ENCODE measurements around the gene YKT6.

The YKT6 gene

GRCh38 chr7:44246396-44247113 lies 45.8 kb downstream of the YKT6 start:
- H3K18ac ChIP-seq (ENCODE audit: low read depth in 1 of 2, low read length in 2 of 2), result no peak overlapping the region
- no peak overlapping the region for H3K4me2 ChIP-seq (ENCODE audit: low read length, poor library complexity, severe bottlenecking)
- H4K8ac ChIP-seq (ENCODE audit: low read length), result no peak overlapping the region
- no peak overlapping the region for H2BK12ac ChIP-seq (ENCODE audit: low read length in 2 of 2)
- no peak overlapping the region for H2BK5ac ChIP-seq (ENCODE audit: low read depth, low read length, poor library complexity, severe bottlenecking)
- no peaks in the 10 kb centered on the region for H3K36me3 ChIP-seq (ENCODE audit: control insufficient read depth in 1 of 2, insufficient read depth in 2 of 2, low read depth in 1 of 2, low read length in 2 of 2)
- no peak overlapping the region for H2BK120ac ChIP-seq (ENCODE audit: low read depth, low read length)
- H3K9me3 ChIP-seq (ENCODE audit: control insufficient read depth, low read length), result no peaks in the 10 kb centered on the region
- no peak overlapping the region for H3K23ac ChIP-seq (ENCODE audit: low read length in 2 of 2)
- H3K27ac ChIP-seq (ENCODE audit: low read length, poor library complexity, severe bottlenecking), result no peak overlapping the region
- no peak overlapping the region for H2AFZ ChIP-seq (ENCODE audit: low read depth, low read length)
- H2AK5ac ChIP-seq (ENCODE audit: low read length, severe bottlenecking), result no peak overlapping the region
- DNase-seq, result no peak
- no peak overlapping the region for H3K4ac ChIP-seq (ENCODE audit: low read depth in 1 of 2, low read length in 2 of 2)
- WGBS, result 88% methylated on average over 7 of the region's 7 CpGs
- no peaks in the 10 kb centered on the region for H3K79me1 ChIP-seq (replicated peaks; ENCODE audit: low read length, poor library complexity, severe bottlenecking)
- H3K4me1 ChIP-seq (ENCODE audit: control insufficient read depth, insufficient read depth, low read depth, low read length), result peaks cover 1% of the 10 kb centered on the region
- no peak overlapping the region for H2BK15ac ChIP-seq (ENCODE audit: low read depth, poor library complexity, severe bottlenecking)
- H3K9ac ChIP-seq (ENCODE audit: low read length), result no peak overlapping the region
- no peak overlapping the region for H3K4me3 ChIP-seq (ENCODE audit: insufficient read depth in 1 of 2, low read depth in 1 of 2, low read length in 2 of 2)
- peak overlapping the region; percentile 67 for H4K91ac ChIP-seq (ENCODE audit: low read length)
- peaks cover 6 to 17% of the 10 kb centered on the region in 2 experiments for H3K27me3 ChIP-seq (ENCODE audit: control insufficient read depth in 1 of 2, insufficient read depth in 1 of 2, low read length in 2 of 2)
- no peak overlapping the region for H3K14ac ChIP-seq (ENCODE audit: low read length in 2 of 2)

GRCh38 chr7:44247868-44248651 lies 47.3 kb downstream of the YKT6 start:
- no peaks in the 10 kb centered on the region for H3K36me3 ChIP-seq (ENCODE audit: control insufficient read depth in 1 of 2, insufficient read depth in 2 of 2, low read depth in 1 of 2, low read length in 2 of 2)

GRCh38 chr7:44249639-44250234 lies 49.0 kb downstream of the YKT6 start:
- Histone ChIP-seq H4K8ac (ENCODE audit: low read length) (no peak overlapping the region), H3K14ac (ENCODE audit: low read length in 2 of 2) (no peak overlapping the region), H3K79me1 (replicated peaks; ENCODE audit: low read length, poor library complexity, severe bottlenecking) (no peaks in the 10 kb centered on the region), H3K36me3 (ENCODE audit: control insufficient read depth in 1 of 2, insufficient read depth in 2 of 2, low read depth in 1 of 2, low read length in 2 of 2) (no peaks in the 10 kb centered on the region), H3K18ac (ENCODE audit: low read depth in 1 of 2, low read length in 2 of 2) (no peak overlapping the region), H3K23ac (ENCODE audit: low read length in 2 of 2) (no peak overlapping the region), H3K9ac (ENCODE audit: low read length) (no peak overlapping the region), H3K27ac (ENCODE audit: low read length, poor library complexity, severe bottlenecking) (no peak overlapping the region), H2BK5ac (ENCODE audit: low read depth, low read length, poor library complexity, severe bottlenecking) (no peak overlapping the region), H2AK5ac (ENCODE audit: low read length, severe bottlenecking) (no peak overlapping the region), H2AFZ (ENCODE audit: low read depth, low read length) (no peak overlapping the region), H3K4me3 (ENCODE audit: insufficient read depth in 1 of 2, low read depth in 1 of 2, low read length in 2 of 2) (no peak overlapping the region), H3K4ac (ENCODE audit: low read depth in 1 of 2, low read length in 2 of 2) (no peak overlapping the region), H3K4me1 (ENCODE audit: control insufficient read depth, insufficient read depth, low read depth, low read length) (peaks cover 1% of the 10 kb centered on the region), H3K27me3 (ENCODE audit: control insufficient read depth in 1 of 2, insufficient read depth in 1 of 2, low read length in 2 of 2) (peaks cover 6 to 8% of the 10 kb centered on the region in 2 experiments), H2BK12ac (ENCODE audit: low read length in 2 of 2) (no peak overlapping the region), H4K91ac (ENCODE audit: low read length) (peak overlapping the region; percentile 11), H2BK15ac (ENCODE audit: low read depth, poor library complexity, severe bottlenecking) (no peak overlapping the region), H2BK120ac (ENCODE audit: low read depth, low read length) (no peak overlapping the region), H3K9me3 (ENCODE audit: control insufficient read depth, low read length) (no peaks in the 10 kb centered on the region), H3K4me2 (ENCODE audit: low read length, poor library complexity, severe bottlenecking) (no peak overlapping the region)
- 86% methylated on average over 15 of the region's 15 CpGs for WGBS
- no peak for DNase-seq

More at GRCh38 chr7:44247868-44248651, 47.3 kb downstream of the YKT6 start:
- no peak overlapping the region for H2AFZ ChIP-seq (ENCODE audit: low read depth, low read length)
- DNase-seq, result no peak
- no peak overlapping the region for H2BK12ac ChIP-seq (ENCODE audit: low read length in 2 of 2)
- 94% methylated on average over 10 of the region's 10 CpGs for WGBS
- no peak overlapping the region for H3K4me2 ChIP-seq (ENCODE audit: low read length, poor library complexity, severe bottlenecking)
- no peaks in the 10 kb centered on the region for H3K79me1 ChIP-seq (replicated peaks; ENCODE audit: low read length, poor library complexity, severe bottlenecking)
- H3K9me3 ChIP-seq (ENCODE audit: control insufficient read depth, low read length), result no peaks in the 10 kb centered on the region
- H3K18ac ChIP-seq (ENCODE audit: low read depth in 1 of 2, low read length in 2 of 2), result no peak overlapping the region
- H2AK5ac ChIP-seq (ENCODE audit: low read length, severe bottlenecking), result no peak overlapping the region
- H3K23ac ChIP-seq (ENCODE audit: low read length in 2 of 2), result no peak overlapping the region
- H3K14ac ChIP-seq (ENCODE audit: low read length in 2 of 2), result no peak overlapping the region
- H2BK120ac ChIP-seq (ENCODE audit: low read depth, low read length), result no peak overlapping the region
- no peak overlapping the region for H4K8ac ChIP-seq (ENCODE audit: low read length)
- H3K4ac ChIP-seq (ENCODE audit: low read depth in 1 of 2, low read length in 2 of 2), result no peak overlapping the region
- no peak overlapping the region for H2BK5ac ChIP-seq (ENCODE audit: low read depth, low read length, poor library complexity, severe bottlenecking)
- H4K91ac ChIP-seq (ENCODE audit: low read length), result no peak overlapping the region
- no peak overlapping the region for H2BK15ac ChIP-seq (ENCODE audit: low read depth, poor library complexity, severe bottlenecking)
- peaks cover 6 to 8% of the 10 kb centered on the region in 2 experiments for H3K27me3 ChIP-seq (ENCODE audit: control insufficient read depth in 1 of 2, insufficient read depth in 1 of 2, low read length in 2 of 2)
- no peak overlapping the region for H3K9ac ChIP-seq (ENCODE audit: low read length)
- no peak overlapping the region for H3K4me3 ChIP-seq (ENCODE audit: insufficient read depth in 1 of 2, low read depth in 1 of 2, low read length in 2 of 2)
- H3K4me1 ChIP-seq (ENCODE audit: control insufficient read depth, insufficient read depth, low read depth, low read length), result peaks cover 1% of the 10 kb centered on the region
- H3K27ac ChIP-seq (ENCODE audit: low read length, poor library complexity, severe bottlenecking), result no peak overlapping the region

- H3K23ac ChIP-seq (ENCODE audit: low read length in 2 of 2), result no peak overlapping the region
- H4K91ac ChIP-seq (ENCODE audit: low read length), result no peak overlapping the region
- H3K14ac ChIP-seq (ENCODE audit: low read length in 2 of 2), result no peak overlapping the region
- no peak overlapping the region for H3K9ac ChIP-seq (ENCODE audit: low read length)
- H2AK5ac ChIP-seq (ENCODE audit: low read length, severe bottlenecking), result no peak overlapping the region
- WGBS, result 91% methylated on average over 10 of the region's 10 CpGs
- H3K36me3 ChIP-seq (ENCODE audit: control insufficient read depth in 1 of 2, insufficient read depth in 2 of 2, low read depth in 1 of 2, low read length in 2 of 2), result no peaks in the 10 kb centered on the region
- H3K27ac ChIP-seq (ENCODE audit: low read length, poor library complexity, severe bottlenecking), result no peak overlapping the region
- H2BK5ac ChIP-seq (ENCODE audit: low read depth, low read length, poor library complexity, severe bottlenecking), result no peak overlapping the region
- no peak overlapping the region for H3K4me3 ChIP-seq (ENCODE audit: insufficient read depth in 1 of 2, low read depth in 1 of 2, low read length in 2 of 2)
- no peaks in the 10 kb centered on the region for H3K9me3 ChIP-seq (ENCODE audit: control insufficient read depth, low read length)
- no peaks in the 10 kb centered on the region for H3K79me1 ChIP-seq (replicated peaks; ENCODE audit: low read length, poor library complexity, severe bottlenecking)
- no peak overlapping the region for H3K4ac ChIP-seq (ENCODE audit: low read depth in 1 of 2, low read length in 2 of 2)
- no peak overlapping the region for H4K8ac ChIP-seq (ENCODE audit: low read length)
- H3K27me3 ChIP-seq (ENCODE audit: control insufficient read depth in 1 of 2, insufficient read depth in 1 of 2, low read length in 2 of 2), result no peaks in the 10 kb centered on the region
- no peak overlapping the region for H3K4me2 ChIP-seq (ENCODE audit: low read length, poor library complexity, severe bottlenecking)
- no peak overlapping the region for H3K18ac ChIP-seq (ENCODE audit: low read depth in 1 of 2, low read length in 2 of 2)
- H2BK15ac ChIP-seq (ENCODE audit: low read depth, poor library complexity, severe bottlenecking), result no peak overlapping the region
- no peak for DNase-seq
- H3K4me1 ChIP-seq (ENCODE audit: control insufficient read depth, insufficient read depth, low read depth, low read length), result peaks cover 1% of the 10 kb centered on the region
- no peak overlapping the region for H2BK12ac ChIP-seq (ENCODE audit: low read length in 2 of 2)
- no peak overlapping the region for H2BK120ac ChIP-seq (ENCODE audit: low read depth, low read length)
- H2AFZ ChIP-seq (ENCODE audit: low read depth, low read length), result no peak overlapping the region
These were observed 50.5 kb downstream of the YKT6 start for GRCh38 chr7:44251269-44251668.
